HCT116 (cell line): ENCODE measurements around the gene ARCN1. TPM values are rescaled to one million over a fixed set of nuclear protein-coding genes. Genes with fewer than 3 reads are reported as not detected.
A peak's percentile ranks its signal among the peaks of the same experiment; 100 is the strongest.

Experiments used
- ATAC-seq: fragments of 200-7000 bp; cut with Tn5 transposase; 2 replicates; pipeline ENCODE4 v1.9.1; 2020; ENCODE audit warnings: mild to moderate bottlenecking, moderate library complexity
- BruUV-seq: library from RNA; stranded (reverse); fragments of 400-500 nt; replicated peaks from 2 replicates; lab custom pipeline; 2021; lab: Mats Ljungman, UMichigan
- CTCF ChIA-PET: fragments of 300-600 bp; sonication (Branson Sonifier 250); formaldehyde crosslinking; loops from one replicate; lab custom pipeline; 2021; ENCODE audit warnings: antibody characterized with exemption; lab: Charles Lee
- POLR2A ChIA-PET: fragments of 300-600, 350-600 bp; sonication (Branson Sonifier 250); formaldehyde crosslinking; loops from one replicate; lab custom pipeline; 2021; ENCODE audit warnings: antibody characterized with exemption; lab: Charles Lee
- RAD21 ChIA-PET, 2 experiments: fragments of 300-600 bp; sonication (Branson Sonifier 250); formaldehyde crosslinking; loops; one replicate each; lab custom pipeline; 2023; ENCODE audit warnings: low total read pairs in 2 of 2; ENCODE audit not compliant: uncharacterized antibody in 2 of 2, unreplicated experiment in 2 of 2, low non-redundant PET in 1 of 2; lab: Charles Lee
- DNase-seq: peaks from one replicate; pipeline ENCODE4 v3.0.0-alpha.2; 2010; ENCODE audit warnings: low read depth, low spot score
- H2AFZ ChIP-seq: fragments of 200-600 bp; shearing (Covaris generic), sonication (generic); 2 replicates; pipeline ENCODE4 v1.6.1; 2017; ENCODE audit warnings: low read depth, mixed run types, mixed read lengths, antibody characterized with exemption, low read length; ENCODE audit not compliant: poor library complexity, severe bottlenecking
- H3K27ac ChIP-seq: 2 replicates; pipeline ENCODE4 v1.5.1; 2012; ENCODE audit warnings: low read depth, low read length
- H3K27me3 ChIP-seq: fragments of 200-600 bp; sonication (generic); 2 replicates; pipeline ENCODE4 v1.6.1; 2016; ENCODE audit warnings: mixed run types, low read length, mixed read lengths; ENCODE audit not compliant: insufficient read depth
- H3K36me3 ChIP-seq, 2 experiments: fragments of 200-500 bp in 1 of 2; fragments of 200-600 bp in 1 of 2; sonication (Bioruptor generic) in 1 of 2; sonication (generic) in 1 of 2; 2 replicates each; pipeline versions ENCODE4 v1.5.1 to v1.6.1; 2014 to 2016; ENCODE audit warnings: low read length in 2 of 2, inconsistent platforms in 1 of 2, mixed read lengths in 1 of 2, mixed run types in 1 of 2; ENCODE audit not compliant: insufficient read depth in 2 of 2, control insufficient read depth in 1 of 2
- H3K4me1 ChIP-seq, 2 experiments: fragments of 200-600 bp in 1 of 2; sonication (generic) in 1 of 2; 2 replicates each; pipeline versions ENCODE4 v1.5.1 to v1.6.1; 2012 to 2017; ENCODE audit warnings: low read length in 2 of 2, inconsistent platforms in 1 of 2, mild to moderate bottlenecking in 1 of 2, mixed read lengths in 1 of 2, mixed run types in 1 of 2, moderate library complexity in 1 of 2; ENCODE audit not compliant: insufficient read depth in 2 of 2, control insufficient read depth in 1 of 2
- H3K4me2 ChIP-seq: fragments of 200-600 bp; sonication (generic); 2 replicates; pipeline ENCODE4 v1.6.1; 2017; ENCODE audit warnings: mixed run types, low read length, mixed read lengths
- H3K4me3 ChIP-seq, 2 experiments: fragments of 200-600 bp in 1 of 2; sonication (generic) in 1 of 2; replicated peaks in 1 of 2; 2 replicates each; pipeline ENCODE4 v1.5.1; 2011 to 2016; ENCODE audit warnings: low read length in 2 of 2, control low read depth in 1 of 2, low read depth in 1 of 2, mild to moderate bottlenecking in 1 of 2, mixed read lengths in 1 of 2, mixed run types in 1 of 2
- H3K79me2 ChIP-seq: fragments of 200-600 bp; sonication (generic); 2 replicates; pipeline ENCODE4 v1.6.1; 2017; ENCODE audit warnings: mild to moderate bottlenecking, mixed run types, low read length, moderate library complexity, mixed read lengths; ENCODE audit not compliant: insufficient read depth
- H3K9ac ChIP-seq: fragments of 200-600 bp; sonication (generic); 2 replicates; pipeline ENCODE4 v1.6.1; 2016; ENCODE audit warnings: low read length, mixed read lengths
- H3K9me2 ChIP-seq: fragments of 200-600 bp; sonication (generic), shearing (Covaris generic); 2 replicates; pipeline ENCODE4 v1.6.1; 2017; ENCODE audit warnings: mixed run types, mild to moderate bottlenecking, moderate library complexity; ENCODE audit not compliant: insufficient read depth
- H3K9me3 ChIP-seq, 2 experiments: fragments of 200-500 bp in 1 of 2; fragments of 200-600 bp in 1 of 2; sonication (Bioruptor generic) in 1 of 2; sonication (generic) in 1 of 2; 2 replicates each; pipeline ENCODE4 v1.6.1; 2014 to 2017; ENCODE audit warnings: low read length in 2 of 2, mixed read lengths in 2 of 2, inconsistent platforms in 1 of 2, low read depth in 1 of 2, mild to moderate bottlenecking in 1 of 2, mixed run types in 1 of 2, moderate library complexity in 1 of 2; ENCODE audit not compliant: control insufficient read depth in 1 of 2, insufficient read depth in 1 of 2
- H4K20me1 ChIP-seq: fragments of 200-600 bp; sonication (generic), shearing (Covaris generic); 2 replicates; pipeline ENCODE4 v1.6.1; 2017; ENCODE audit warnings: mixed run types, mild to moderate bottlenecking, moderate library complexity; ENCODE audit not compliant: insufficient read depth
- CBX3 ChIP-seq: IDR thresholded peaks from 2 replicates; pipeline ENCODE4 v1.6.1; 2012; ENCODE audit warnings: low read depth
- CEBPB ChIP-seq: IDR thresholded peaks from 2 replicates; pipeline ENCODE4 v1.6.1; 2012; ENCODE audit warnings: low read depth
- EGR1 ChIP-seq: IDR thresholded peaks from 2 replicates; pipeline ENCODE4 v1.6.1; 2012; ENCODE audit warnings: low read depth
- ELF1 ChIP-seq: IDR thresholded peaks from 2 replicates; pipeline ENCODE4 v1.6.1; 2012; ENCODE audit warnings: low read depth, borderline replicate concordance
- EZH2 ChIP-seq: fragments of 200-600 bp; sonication (generic); IDR thresholded peaks from 2 replicates; pipeline ENCODE4 v1.6.1; 2017; ENCODE audit warnings: antibody characterized with exemption, mixed run types
- TCF7L2 ChIP-seq: IDR thresholded peaks from 2 replicates; pipeline ENCODE4 v1.7.0; 2011; ENCODE audit warnings: borderline replicate concordance, inconsistent platforms; ENCODE audit not compliant: insufficient read depth, insufficient read length; ENCODE audit errors: extremely low read depth
- ZBTB33 ChIP-seq: IDR thresholded peaks from 2 replicates; pipeline ENCODE4 v1.6.1; 2011; ENCODE audit warnings: mild to moderate bottlenecking, low read length, moderate library complexity; ENCODE audit not compliant: insufficient replicate concordance; ENCODE audit errors: extremely low read depth
- intact Hi-C: fragments of 100-400 bp; cut with micrococcal nuclease; formaldehyde crosslinking; loops from 2 replicates; pipeline ENCODE4 v1.10.0; 2022
- total RNA-seq: library from RNA; stranded (reverse); gene quantifications from one replicate; pipeline ENCODE4 v1.2.1, GENCODE V29; 2021; ENCODE audit not compliant: unreplicated experiment

ARCN1 gene
- total RNA-seq, 1 experiment from 2014 or later: 147 TPM

DNA sequence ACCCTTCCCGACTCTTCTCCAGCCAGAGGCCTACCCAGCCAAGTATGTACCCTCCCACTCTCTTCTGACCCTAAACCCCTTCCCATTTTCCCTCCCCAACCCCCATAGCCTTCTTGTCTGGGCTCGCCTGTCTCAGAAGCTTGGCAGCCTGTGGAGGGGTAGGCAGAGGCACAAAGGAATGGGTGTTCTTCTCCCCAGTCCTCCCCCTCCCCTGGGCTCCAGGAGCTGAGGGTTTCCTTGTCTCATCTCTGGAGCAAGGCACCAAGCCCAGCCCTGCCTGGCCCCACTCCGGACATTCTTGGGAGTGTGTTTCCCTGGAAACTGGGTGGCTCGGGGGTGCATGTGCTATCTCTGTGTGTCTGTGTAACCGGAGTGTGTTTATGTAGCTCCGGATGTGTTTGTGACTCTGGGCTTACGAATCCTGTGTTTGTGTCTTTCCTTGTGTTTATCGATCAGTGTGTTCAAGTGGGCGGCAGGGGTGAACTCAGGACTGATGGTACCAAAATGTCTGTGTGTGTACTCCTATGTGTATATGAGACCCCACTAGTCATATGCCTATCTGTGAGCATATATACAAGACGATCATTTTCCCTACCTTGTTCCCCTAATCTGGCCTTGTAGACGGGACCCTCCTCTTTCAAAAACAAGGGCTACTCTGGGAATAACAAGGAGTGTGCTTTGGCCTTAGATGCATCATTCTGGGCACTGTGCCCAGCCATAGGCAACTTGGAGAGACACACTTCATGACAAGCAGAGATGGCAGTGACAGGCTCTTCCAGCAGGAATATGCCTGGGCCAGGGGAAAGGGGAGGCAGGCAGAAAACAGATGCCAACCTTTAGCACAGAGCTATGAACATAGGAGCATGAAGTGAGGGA, 46.1 kb downstream of the ARCN1 start:
- ATAC-seq: no peak
- Histone ChIP-seq H3K79me2 (peaks cover 6% of the 10 kb centered on the region), H3K9me2 (no peaks in the 10 kb centered on the region), H2AFZ (no peak overlapping the region), H3K36me3 (no peaks in the 10 kb centered on the region), H3K9me3 (no peaks in the 10 kb centered on the region), H3K4me2 (no peak overlapping the region), H3K27me3 (no peaks in the 10 kb centered on the region), H3K4me3 (no peak overlapping the region), H3K4me1 (peaks cover 36 to 57% of the 10 kb centered on the region in 2 experiments), H3K27ac (peak overlapping the region; percentile 5; the same call in 1 of the 2 replicates), H3K9ac (no peak overlapping the region), H4K20me1 (no peaks in the 10 kb centered on the region)
- intact Hi-C loops: no loop called here
- ChIA-PET POLR2A (no interaction called here), RAD21 (no interaction called here), CTCF (no interaction called here)
- no TSS peak for BruUV-seq
- DNase-seq: no peak
- TF ChIP-seq CBX3: no peak
- TF ChIP-seq ZBTB33: no peak
- TF ChIP-seq ELF1: no peak
- no peak for TF ChIP-seq EZH2
- no peak for TF ChIP-seq TCF7L2
- no peak for TF ChIP-seq EGR1
- TF ChIP-seq CEBPB: no peak
